Measurements from ENCODE around the gene CCDC122.

The CCDC122 gene

GRCh38 chr13:43874504-43875092, 4.9 kb downstream of the CCDC122 start:
- Histone ChIP-seq H3K4me3 (ENCODE audit: low read length) (no peak overlapping the region), H3K27me3 (ENCODE audit: control insufficient read depth, insufficient read depth, low read length) (no peaks in the 10 kb centered on the region), H3K9ac (ENCODE audit: low read depth, low read length) (peak overlapping the region; percentile 24), H3K9me3 (replicated peaks; ENCODE audit: low read length) (no peaks in the 10 kb centered on the region), H3K36me3 (ENCODE audit: insufficient read depth, low read length) (no peaks in the 10 kb centered on the region), H3K4me1 (ENCODE audit: control insufficient read depth, insufficient read depth, low read length) (peaks cover 8% of the 10 kb centered on the region), H3K4me2 (ENCODE audit: low read length) (no peak overlapping the region)

GRCh38 chr13:43872181-43872580, 7.4 kb downstream of the CCDC122 start:
- H3K4me1 ChIP-seq (ENCODE audit: control insufficient read depth, insufficient read depth, low read length) = no peaks in the 10 kb centered on the region
- no peak overlapping the region for H3K4me2 ChIP-seq (ENCODE audit: low read length)
- no peaks in the 10 kb centered on the region for H3K27me3 ChIP-seq (ENCODE audit: control insufficient read depth, insufficient read depth, low read length)
- H3K9me3 ChIP-seq (replicated peaks; ENCODE audit: low read length) = no peaks in the 10 kb centered on the region
- no peaks in the 10 kb centered on the region for H3K36me3 ChIP-seq (ENCODE audit: insufficient read depth, low read length)
- no peak overlapping the region for H3K4me3 ChIP-seq (ENCODE audit: low read length)
- no peak overlapping the region for H3K9ac ChIP-seq (ENCODE audit: low read depth, low read length)

GRCh38 chr13:43865892-43866291, 13.6 kb downstream of the CCDC122 start:
- Histone ChIP-seq H3K9ac (ENCODE audit: low read depth, low read length) (peak overlapping the region; percentile 18), H3K36me3 (ENCODE audit: insufficient read depth, low read length) (peaks cover 4% of the 10 kb centered on the region), H3K4me3 (ENCODE audit: low read length) (no peak overlapping the region), H3K27me3 (ENCODE audit: control insufficient read depth, insufficient read depth, low read length) (no peaks in the 10 kb centered on the region), H3K4me2 (ENCODE audit: low read length) (no peak overlapping the region), H3K4me1 (ENCODE audit: control insufficient read depth, insufficient read depth, low read length) (peaks cover 12% of the 10 kb centered on the region), H3K9me3 (replicated peaks; ENCODE audit: low read length) (no peaks in the 10 kb centered on the region)

GRCh38 chr13:43864921-43865320, 14.6 kb downstream of the CCDC122 start:
- Histone ChIP-seq H3K9ac (ENCODE audit: low read depth, low read length) (no peak overlapping the region), H3K36me3 (ENCODE audit: insufficient read depth, low read length) (peaks cover 4% of the 10 kb centered on the region), H3K9me3 (replicated peaks; ENCODE audit: low read length) (no peaks in the 10 kb centered on the region), H3K4me2 (ENCODE audit: low read length) (no peak overlapping the region), H3K4me3 (ENCODE audit: low read length) (no peak overlapping the region), H3K27me3 (ENCODE audit: control insufficient read depth, insufficient read depth, low read length) (no peaks in the 10 kb centered on the region), H3K4me1 (ENCODE audit: control insufficient read depth, insufficient read depth, low read length) (peaks cover 12% of the 10 kb centered on the region)

- Histone ChIP-seq H3K4me1 (ENCODE audit: control insufficient read depth, insufficient read depth, low read length) (peaks cover 12% of the 10 kb centered on the region), H3K9me3 (replicated peaks; ENCODE audit: low read length) (no peaks in the 10 kb centered on the region), H3K27me3 (ENCODE audit: control insufficient read depth, insufficient read depth, low read length) (no peaks in the 10 kb centered on the region), H3K4me3 (ENCODE audit: low read length) (no peak overlapping the region), H3K4me2 (ENCODE audit: low read length) (no peak overlapping the region), H3K9ac (ENCODE audit: low read depth, low read length) (no peak overlapping the region), H3K36me3 (ENCODE audit: insufficient read depth, low read length) (peaks cover 4% of the 10 kb centered on the region)
These were observed 17.7 kb downstream of the CCDC122 start for GRCh38 chr13:43861863-43862262.

GRCh38 chr13:43852923-43853404, 26.6 kb downstream of the CCDC122 start:
- Histone ChIP-seq H3K4me2 (ENCODE audit: low read length) (no peak overlapping the region), H3K36me3 (ENCODE audit: insufficient read depth, low read length) (no peaks in the 10 kb centered on the region), H3K4me1 (ENCODE audit: control insufficient read depth, insufficient read depth, low read length) (peaks cover 2% of the 10 kb centered on the region), H3K4me3 (ENCODE audit: low read length) (no peak overlapping the region), H3K27me3 (ENCODE audit: control insufficient read depth, insufficient read depth, low read length) (no peaks in the 10 kb centered on the region), H3K9me3 (replicated peaks; ENCODE audit: low read length) (peaks cover 5% of the 10 kb centered on the region), H3K9ac (ENCODE audit: low read depth, low read length) (no peak overlapping the region)

- H3K4me1 ChIP-seq (ENCODE audit: control insufficient read depth, insufficient read depth, low read length) = peaks cover 4% of the 10 kb centered on the region
- no peak overlapping the region for H3K4me3 ChIP-seq (ENCODE audit: low read length)
- H3K9ac ChIP-seq (ENCODE audit: low read depth, low read length) = no peak overlapping the region
- H3K36me3 ChIP-seq (ENCODE audit: insufficient read depth, low read length) = no peaks in the 10 kb centered on the region
- no peak overlapping the region for H3K4me2 ChIP-seq (ENCODE audit: low read length)
- no peaks in the 10 kb centered on the region for H3K27me3 ChIP-seq (ENCODE audit: control insufficient read depth, insufficient read depth, low read length)
- peaks cover 5% of the 10 kb centered on the region for H3K9me3 ChIP-seq (replicated peaks; ENCODE audit: low read length)
These were observed 28.7 kb downstream of the CCDC122 start for GRCh38 chr13:43850873-43851272.

GRCh38 chr13:43848001-43848649, 31.4 kb downstream of the CCDC122 start:
- Histone ChIP-seq H3K4me1 (ENCODE audit: control insufficient read depth, insufficient read depth, low read length) (peaks cover 4% of the 10 kb centered on the region), H3K4me2 (ENCODE audit: low read length) (no peak overlapping the region), H3K9ac (ENCODE audit: low read depth, low read length) (no peak overlapping the region), H3K9me3 (replicated peaks; ENCODE audit: low read length) (peaks cover 3% of the 10 kb centered on the region), H3K27me3 (ENCODE audit: control insufficient read depth, insufficient read depth, low read length) (no peaks in the 10 kb centered on the region), H3K4me3 (ENCODE audit: low read length) (no peak overlapping the region), H3K36me3 (ENCODE audit: insufficient read depth, low read length) (no peaks in the 10 kb centered on the region)

- Histone ChIP-seq H3K4me3 (ENCODE audit: low read length) (no peak overlapping the region), H3K27me3 (ENCODE audit: control insufficient read depth, insufficient read depth, low read length) (no peaks in the 10 kb centered on the region), H3K4me2 (ENCODE audit: low read length) (no peak overlapping the region), H3K4me1 (ENCODE audit: control insufficient read depth, insufficient read depth, low read length) (peaks cover 4% of the 10 kb centered on the region), H3K36me3 (ENCODE audit: insufficient read depth, low read length) (no peaks in the 10 kb centered on the region), H3K9ac (ENCODE audit: low read depth, low read length) (no peak overlapping the region), H3K9me3 (replicated peaks; ENCODE audit: low read length) (no peaks in the 10 kb centered on the region)
These were observed 32.9 kb downstream of the CCDC122 start for GRCh38 chr13:43846496-43847158.

- Histone ChIP-seq H3K9ac (ENCODE audit: low read depth, low read length) (no peak overlapping the region), H3K4me1 (ENCODE audit: control insufficient read depth, insufficient read depth, low read length) (no peaks in the 10 kb centered on the region), H3K27me3 (ENCODE audit: control insufficient read depth, insufficient read depth, low read length) (no peaks in the 10 kb centered on the region), H3K36me3 (ENCODE audit: insufficient read depth, low read length) (no peaks in the 10 kb centered on the region), H3K9me3 (replicated peaks; ENCODE audit: low read length) (no peaks in the 10 kb centered on the region), H3K4me3 (ENCODE audit: low read length) (no peak overlapping the region), H3K4me2 (ENCODE audit: low read length) (no peak overlapping the region)
These were observed 40.6 kb downstream of the CCDC122 start for GRCh38 chr13:43838909-43839308.

- Histone ChIP-seq H3K9me3 (replicated peaks; ENCODE audit: low read length) (no peaks in the 10 kb centered on the region), H3K9ac (ENCODE audit: low read depth, low read length) (no peak overlapping the region), H3K27me3 (ENCODE audit: control insufficient read depth, insufficient read depth, low read length) (no peaks in the 10 kb centered on the region), H3K4me3 (ENCODE audit: low read length) (no peak overlapping the region), H3K36me3 (ENCODE audit: insufficient read depth, low read length) (no peaks in the 10 kb centered on the region), H3K4me2 (ENCODE audit: low read length) (no peak overlapping the region), H3K4me1 (ENCODE audit: control insufficient read depth, insufficient read depth, low read length) (peaks cover 9% of the 10 kb centered on the region)
These were observed 43.8 kb downstream of the CCDC122 start for GRCh38 chr13:43835701-43836100.

Measured in skeletal muscle satellite cell (primary cell).